Keratinocyte (primary cell): ENCODE data around the gene KRT77. TPM values are rescaled to one million over a fixed set of nuclear protein-coding genes. Genes with fewer than 3 reads are reported as not detected.

Experiments
- DNase-seq: peaks from one replicate; pipeline ENCODE4 v3.0.0-alpha.2; 2011; ENCODE audit warnings: low read depth, missing footprints, low spot score
- FAIRE-seq: peaks from 2 replicates; lab custom pipeline; 2011; peaks lifted over from hg19 to GRCh38; lab: Jason Lieb, UNC
- H2AFZ ChIP-seq: 2 replicates; pipeline ENCODE4 v1.6.0; 2012; ENCODE audit warnings: low read length, control low read depth, inconsistent platforms; ENCODE audit not compliant: control insufficient read depth
- H3K27ac ChIP-seq: 2 replicates; pipeline ENCODE4 v1.5.1; 2011; ENCODE audit warnings: low read length; ENCODE audit not compliant: control insufficient read depth, insufficient read depth
- H3K27me3 ChIP-seq: 3 replicates; pipeline ENCODE4 v1.6.0; 2011; ENCODE audit warnings: low read length; ENCODE audit not compliant: control insufficient read depth, insufficient read depth; ENCODE audit errors: extremely low read depth
- H3K36me3 ChIP-seq, 2 experiments: 2 replicates in 1 of 2; 3 replicates in 1 of 2; pipeline ENCODE4 v1.5.1; 2011; ENCODE audit warnings: low read length in 2 of 2, mild to moderate bottlenecking in 1 of 2; ENCODE audit not compliant: control insufficient read depth in 2 of 2, insufficient read depth in 2 of 2; ENCODE audit errors: extremely low read depth in 1 of 2
- H3K4me1 ChIP-seq: 3 replicates; pipeline ENCODE4 v1.5.1; 2011; ENCODE audit warnings: low read length; ENCODE audit not compliant: control insufficient read depth, insufficient read depth; ENCODE audit errors: extremely low read depth
- H3K4me2 ChIP-seq: 3 replicates; pipeline ENCODE4 v1.6.0; 2011; ENCODE audit warnings: low read depth, low read length; ENCODE audit not compliant: control insufficient read depth, insufficient read depth; ENCODE audit errors: extremely low read depth
- H3K4me3 ChIP-seq, 3 experiments: fragments of 200-600 bp in 1 of 3; sonication (generic) in 1 of 3; 2 replicates in 2 of 3; 3 replicates in 1 of 3; pipeline ENCODE4 v1.5.1; 2011 to 2016; ENCODE audit warnings: low read length in 3 of 3, mild to moderate bottlenecking in 3 of 3, control low read depth in 2 of 3, inconsistent platforms in 1 of 3, low read depth in 1 of 3, mixed read lengths in 1 of 3, mixed run types in 1 of 3, moderate library complexity in 1 of 3; ENCODE audit not compliant: control insufficient read depth in 2 of 3, insufficient read depth in 2 of 3; ENCODE audit errors: extremely low read depth in 1 of 3
- H3K79me2 ChIP-seq: 2 replicates; pipeline ENCODE4 v1.6.0; 2012; ENCODE audit warnings: low read length; ENCODE audit not compliant: control insufficient read depth, insufficient read depth
- H3K9ac ChIP-seq: 3 replicates; pipeline ENCODE4 v1.6.0; 2011; ENCODE audit warnings: low read length; ENCODE audit not compliant: control insufficient read depth, insufficient read depth; ENCODE audit errors: extremely low read depth
- H3K9me1 ChIP-seq: 3 replicates; pipeline ENCODE4 v1.6.0; 2011; ENCODE audit warnings: low read length; ENCODE audit not compliant: control insufficient read depth, insufficient read depth; ENCODE audit errors: extremely low read depth
- H3K9me3 ChIP-seq: 2 replicates; pipeline ENCODE4 v1.5.1; 2012; ENCODE audit warnings: low read depth, low read length; ENCODE audit not compliant: control insufficient read depth
- H4K20me1 ChIP-seq: 3 replicates; pipeline ENCODE4 v1.6.0; 2011; ENCODE audit warnings: low read length; ENCODE audit not compliant: control insufficient read depth, insufficient read depth; ENCODE audit errors: extremely low read depth
- EZH2 ChIP-seq: IDR thresholded peaks from one replicate; pipeline ENCODE4 v1.6.1; 2012; ENCODE audit warnings: inconsistent platforms, mild to moderate bottlenecking, low read length, moderate library complexity
- dilution Hi-C: fragments of 300-500 bp; cut with MboI; formaldehyde crosslinking; loops from one replicate; pipeline ENCODE4 v1.7.0; 2020; ENCODE audit warnings: low sequenced_read_pairs; ENCODE audit not compliant: extremely low pct_ligation_motif_present
- polyA plus RNA-seq, 5 experiments: library from polyadenylated mRNA; depleted of rRNA in 3 of 5; stranded (reverse) in 3 of 5; stranded (forward) in 1 of 5; unstranded in 1 of 5; fragments of >200 nt; gene quantifications; 1 replicate in 1 of 5; 2 replicates in 3 of 5; 3 replicates in 1 of 5; pipeline versions ENCODE4 v1.2.1 to v1.2.3, GENCODE V29; 2011 to 2012; ENCODE audit warnings: missing spikeins in 2 of 5, low read depth in 1 of 5, low replicate concordance in 1 of 5
- TF ChIP-seq, protein P1 (sequence below), 3 experiments: IDR thresholded peaks in 1 of 3; conservative IDR thresholded peaks in 1 of 3; optimal IDR thresholded peaks in 1 of 3; 2 replicates in 2 of 3; 3 replicates in 1 of 3; pipeline versions ENCODE3 to v1.5.1; 2011; ENCODE audit warnings: low read length in 3 of 3, mild to moderate bottlenecking in 3 of 3, moderate library complexity in 2 of 3, control low read depth in 1 of 3, inconsistent platforms in 1 of 3; ENCODE audit not compliant: insufficient read depth in 2 of 3; ENCODE audit errors: extremely low read depth in 1 of 3

KRT77 gene
- polyA plus RNA-seq, 1 donor (not counting 4 experiments of a cell fraction or from before 2014, with no cell fraction given): 1.3 TPM

DNA sequence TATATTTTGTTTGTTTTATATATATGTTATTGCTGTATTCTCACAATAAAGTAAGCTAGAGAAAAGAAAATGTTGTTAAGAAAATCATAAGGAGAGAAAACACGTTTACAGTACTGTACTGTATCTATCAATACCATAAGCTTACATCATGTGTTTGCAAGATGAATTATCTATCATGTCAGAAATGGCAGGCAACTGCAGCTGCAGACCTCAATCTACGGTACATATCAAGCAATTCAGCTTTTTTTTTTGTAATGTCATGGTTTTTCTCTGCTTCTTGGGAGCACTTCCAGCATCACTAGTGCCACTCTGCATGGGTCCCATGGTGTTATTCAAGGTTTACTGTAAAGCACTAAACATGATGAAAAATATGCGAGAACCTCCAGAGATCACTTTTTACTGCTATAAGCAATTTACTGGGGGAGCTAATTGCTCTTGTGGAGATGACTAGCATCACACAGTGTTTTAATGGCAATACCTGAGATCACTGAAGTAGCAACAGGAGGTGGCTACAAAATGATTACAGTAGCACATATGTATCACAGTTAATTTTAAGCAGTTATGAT lies 42.3 kb downstream of the KRT77 start:
- H3K79me2 ChIP-seq: no peaks in the 10 kb centered on the region
- no peak overlapping the region for H3K4me3 ChIP-seq
- H3K4me1 ChIP-seq: peaks cover 3% of the 10 kb centered on the region
- H3K36me3 ChIP-seq: no peaks in the 10 kb centered on the region
- DNase-seq (no peak), FAIRE-seq (no peak)
- H3K9me3 ChIP-seq: no peaks in the 10 kb centered on the region
- no peaks in the 10 kb centered on the region for H3K9me1 ChIP-seq
- no peak overlapping the region for H3K4me2 ChIP-seq
- peaks cover 5% of the 10 kb centered on the region for H3K27me3 ChIP-seq
- TF ChIP-seq EZH2: no peak
- TF ChIP-seq, protein P1, sequence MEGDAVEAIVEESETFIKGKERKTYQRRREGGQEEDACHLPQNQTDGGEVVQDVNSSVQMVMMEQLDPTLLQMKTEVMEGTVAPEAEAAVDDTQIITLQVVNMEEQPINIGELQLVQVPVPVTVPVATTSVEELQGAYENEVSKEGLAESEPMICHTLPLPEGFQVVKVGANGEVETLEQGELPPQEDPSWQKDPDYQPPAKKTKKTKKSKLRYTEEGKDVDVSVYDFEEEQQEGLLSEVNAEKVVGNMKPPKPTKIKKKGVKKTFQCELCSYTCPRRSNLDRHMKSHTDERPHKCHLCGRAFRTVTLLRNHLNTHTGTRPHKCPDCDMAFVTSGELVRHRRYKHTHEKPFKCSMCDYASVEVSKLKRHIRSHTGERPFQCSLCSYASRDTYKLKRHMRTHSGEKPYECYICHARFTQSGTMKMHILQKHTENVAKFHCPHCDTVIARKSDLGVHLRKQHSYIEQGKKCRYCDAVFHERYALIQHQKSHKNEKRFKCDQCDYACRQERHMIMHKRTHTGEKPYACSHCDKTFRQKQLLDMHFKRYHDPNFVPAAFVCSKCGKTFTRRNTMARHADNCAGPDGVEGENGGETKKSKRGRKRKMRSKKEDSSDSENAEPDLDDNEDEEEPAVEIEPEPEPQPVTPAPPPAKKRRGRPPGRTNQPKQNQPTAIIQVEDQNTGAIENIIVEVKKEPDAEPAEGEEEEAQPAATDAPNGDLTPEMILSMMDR (optimal IDR thresholded peaks at IDR 0.05 in 1 of 3, IDR thresholded peaks at IDR 0.05 in 1 of 3, conservative IDR thresholded peaks at IDR 0.05 in 1 of 3; ENCODE audit: extremely low read depth in 1 of 3, insufficient read depth in 2 of 3, low read length in 3 of 3): no peak
- no peak overlapping the region for H2AFZ ChIP-seq
- no peak overlapping the region for H3K9ac ChIP-seq
- dilution Hi-C loops: no loop called here
- H4K20me1 ChIP-seq: no peaks in the 10 kb centered on the region
- H3K27ac ChIP-seq: no peak overlapping the region

DNA sequence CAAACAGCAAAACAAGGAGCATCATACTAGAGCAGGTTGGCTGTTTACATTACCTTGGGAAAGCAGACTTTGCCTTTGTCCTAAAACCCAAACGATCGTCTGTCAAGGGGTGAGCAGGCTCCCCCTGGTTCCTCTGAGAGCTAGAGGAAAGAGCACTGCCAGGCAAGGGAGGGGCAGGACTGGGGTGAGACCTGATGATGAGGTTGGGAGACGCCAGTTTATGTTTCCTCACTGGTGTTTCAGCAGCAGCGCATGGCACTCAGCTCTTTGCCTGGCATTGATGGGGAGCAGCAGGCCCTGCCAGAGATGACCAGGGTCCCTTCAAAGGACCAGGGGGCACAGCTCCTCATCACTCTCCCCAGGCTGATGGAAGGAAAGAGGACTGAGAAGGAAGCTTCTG lies 43.4 kb downstream of the KRT77 start:
- Histone ChIP-seq H3K27me3 (peaks cover 5% of the 10 kb centered on the region), H2AFZ (no peak overlapping the region), H3K36me3 (no peaks in the 10 kb centered on the region), H3K9me3 (no peaks in the 10 kb centered on the region), H4K20me1 (no peaks in the 10 kb centered on the region), H3K79me2 (no peaks in the 10 kb centered on the region), H3K9me1 (no peaks in the 10 kb centered on the region), H3K9ac (no peak overlapping the region), H3K27ac (no peak overlapping the region), H3K4me3 (no peak overlapping the region), H3K4me2 (no peak overlapping the region), H3K4me1 (peaks cover 10% of the 10 kb centered on the region)
- FAIRE-seq (no peak), DNase-seq (no peak)
- TF ChIP-seq, protein P1 (optimal IDR thresholded peaks at IDR 0.05 in 1 of 3, IDR thresholded peaks at IDR 0.05 in 1 of 3, conservative IDR thresholded peaks at IDR 0.05 in 1 of 3; ENCODE audit: extremely low read depth in 1 of 3, insufficient read depth in 2 of 3, low read length in 3 of 3): no peak
- TF ChIP-seq EZH2: no peak
- dilution Hi-C loops: no loop called here
